K562 (cell line): ENCODE measurements around the gene RCSD1. TPM values are rescaled to one million over a fixed set of nuclear protein-coding genes. Genes with fewer than 3 reads are reported as not detected.

ENCODE experiments used
- ATAC-seq: fragments of 200-7000 bp; cut with Tn5 transposase; 3 replicates; pipeline ENCODE4 v1.9.1; 2020; ENCODE audit warnings: moderate library complexity
- BruUV-seq: library from RNA; stranded (reverse); fragments of 400-500 nt; replicated peaks from 2 replicates; lab custom pipeline; 2021; lab: Mats Ljungman, UMichigan
- CTCF ChIA-PET: fragments of 300-600 bp; formaldehyde crosslinking; extraction: SDS; loops from one replicate; lab custom pipeline; 2021; ENCODE audit warnings: low intra/inter-chr PET ratio; lab: Yijun Ruan, JAX
- POLR2A ChIA-PET: fragments of 300-600, 350-650 bp; sonication (Branson Sonifier 250); formaldehyde crosslinking; extraction: SDS; loops from one replicate; lab custom pipeline; 2021; ENCODE audit warnings: antibody characterized with exemption, inconsistent platforms; lab: Yijun Ruan, JAX
- DNase-seq, 4 experiments: peaks; one replicate each; pipeline versions ENCODE4 v3.0.0 to v3.0.0-alpha.2; 2011 to 2018; ENCODE audit warnings: low spot score in 3 of 4, mixed read lengths in 3 of 4; ENCODE audit errors: extremely low read depth in 1 of 4
- FAIRE-seq: peaks from 2 replicates; lab custom pipeline; 2011; peaks lifted over from hg19 to GRCh38; lab: Jason Lieb, UNC
- H2AFZ ChIP-seq: 2 replicates; pipeline ENCODE4 v1.6.0; 2011; ENCODE audit warnings: low read depth, low read length, control low read depth, inconsistent platforms
- H3K27ac ChIP-seq: fragments of 200-600 bp; 3 replicates; pipeline ENCODE4 v1.8.0; 2011; ENCODE audit warnings: low read depth, mild to moderate bottlenecking, control low read depth, inconsistent platforms, low read length, moderate library complexity, mixed read lengths; ENCODE audit errors: extremely low read depth
- H3K27me3 ChIP-seq, 2 experiments: fragments of 300-600 bp in 1 of 2; 2 replicates in 1 of 2; 3 replicates in 1 of 2; pipeline versions ENCODE4 v1.6.0 to v1.8.0; 2011; ENCODE audit warnings: inconsistent platforms in 2 of 2, low read length in 2 of 2, mild to moderate bottlenecking in 1 of 2, mixed read lengths in 1 of 2, moderate library complexity in 1 of 2; ENCODE audit not compliant: control insufficient read depth in 2 of 2, insufficient read depth in 2 of 2
- H3K36me3 ChIP-seq: fragments of 300-600 bp; 3 replicates; pipeline ENCODE4 v1.8.0; 2011; ENCODE audit warnings: mild to moderate bottlenecking, low read length, inconsistent platforms; ENCODE audit not compliant: control insufficient read depth, insufficient read depth
- H3K4me1 ChIP-seq, 2 experiments: fragments of 200-600 bp in 1 of 2; replicated peaks in 1 of 2; 2 replicates in 1 of 2; 3 replicates in 1 of 2; pipeline versions ENCODE4 v1.5.1 to v1.8.0; 2011; ENCODE audit warnings: inconsistent platforms in 2 of 2, low read length in 2 of 2, mild to moderate bottlenecking in 1 of 2, mixed read lengths in 1 of 2, moderate library complexity in 1 of 2; ENCODE audit not compliant: control insufficient read depth in 2 of 2, insufficient read depth in 2 of 2
- H3K4me2 ChIP-seq: 2 replicates; pipeline ENCODE4 v1.6.1; 2011; ENCODE audit warnings: low read length, control low read depth, inconsistent platforms, mixed read lengths; ENCODE audit not compliant: insufficient read depth
- H3K4me3 ChIP-seq: fragments of 200-600 bp; sonication (generic), shearing (Covaris generic); 2 replicates; pipeline ENCODE4 v1.5.1; 2016; ENCODE audit warnings: control low read depth, inconsistent platforms
- H3K79me2 ChIP-seq: fragments of 200-600 bp; 3 replicates; pipeline ENCODE4 v1.8.0; 2011; ENCODE audit warnings: low read length, inconsistent platforms; ENCODE audit not compliant: control insufficient read depth, insufficient read depth
- H3K9ac ChIP-seq, 2 experiments: 2 replicates each; pipeline versions ENCODE4 v1.6.0 to v1.6.1; 2011; ENCODE audit warnings: low read depth in 2 of 2, low read length in 2 of 2, control low read depth in 1 of 2, inconsistent platforms in 1 of 2, mild to moderate bottlenecking in 1 of 2, mixed read lengths in 1 of 2; ENCODE audit not compliant: insufficient read depth in 1 of 2
- H3K9me1 ChIP-seq: one replicate; pipeline ENCODE4 v1.6.0; 2011; ENCODE audit warnings: inconsistent platforms, mild to moderate bottlenecking, low read length, moderate library complexity; ENCODE audit not compliant: control insufficient read depth, insufficient read depth
- H3K9me3 ChIP-seq: replicated peaks from 2 replicates; pipeline ENCODE4 v1.5.1; 2011; ENCODE audit warnings: low read depth, low read length, inconsistent platforms; ENCODE audit not compliant: control insufficient read depth, insufficient read depth
- H4K20me1 ChIP-seq: replicated peaks from 2 replicates; pipeline ENCODE4 v1.6.1; 2011; ENCODE audit warnings: low read length, inconsistent platforms, mixed read lengths; ENCODE audit not compliant: control insufficient read depth, insufficient read depth
- ARID1B ChIP-seq: fragments of 450-650 bp; IDR thresholded peaks from 2 replicates; pipeline ENCODE4 v1.6.1; 2016; ENCODE audit warnings: antibody characterized with exemption, mild to moderate bottlenecking, inconsistent platforms
- FOSL1 ChIP-seq: fragments of 200-800 bp; sonication (Bioruptor generic); conservative IDR thresholded peaks from 2 replicates; pipeline ENCODE4 v1.6.1; 2016; ENCODE audit warnings: missing genetic modification characterization, missing compliant biosample characterization
- FOXA3 ChIP-seq, 2 experiments: fragments of 450-650 bp in 1 of 2; sonication (generic) in 1 of 2; formaldehyde crosslinking; IDR thresholded peaks in 1 of 2; conservative IDR thresholded peaks in 1 of 2; 2 replicates each; pipeline versions ENCODE4 v1.4.0 to v1.8.0; 2020 to 2022; ENCODE audit warnings: mild to moderate bottlenecking in 2 of 2, missing genetic modification reagents in 1 of 2
- GATA2 ChIP-seq: sonication (generic); formaldehyde crosslinking; IDR thresholded peaks from 2 replicates; pipeline ENCODE4 v1.4.0; 2020; ENCODE audit warnings: mild to moderate bottlenecking, missing genetic modification reagents
- GTF3C2 ChIP-seq: IDR thresholded peaks from 3 replicates; pipeline ENCODE4 v1.6.1; 2011; ENCODE audit warnings: borderline replicate concordance, mild to moderate bottlenecking, moderate library complexity; ENCODE audit not compliant: insufficient read length; ENCODE audit errors: extremely low read depth
- ID3 ChIP-seq, 2 experiments: fragments of 250-450 bp in 1 of 2; fragments of 450-650 bp in 1 of 2; sonication (Bioruptor Pico) in 1 of 2; IDR thresholded peaks; 2 replicates each; pipeline versions ENCODE4 v1.6.1 to v1.8.0; 2016 to 2021; ENCODE audit warnings: mild to moderate bottlenecking in 2 of 2, moderate library complexity in 2 of 2, missing compliant biosample characterization in 1 of 2, missing genetic modification characterization in 1 of 2
- MLLT1 ChIP-seq, 2 experiments: fragments of 450-650 bp; IDR thresholded peaks; 2 replicates each; pipeline ENCODE4 v1.6.1; 2016
- NR4A1 ChIP-seq, 2 experiments: fragments of 250-450 bp in 1 of 2; fragments of 450-650 bp in 1 of 2; sonication (Bioruptor Pico) in 1 of 2; IDR thresholded peaks; 2 replicates each; pipeline versions ENCODE4 v1.4.0 to v1.6.1; 2016 to 2020; ENCODE audit warnings: mild to moderate bottlenecking in 2 of 2, missing compliant biosample characterization in 1 of 2, missing genetic modification characterization in 1 of 2, moderate library complexity in 1 of 2
- SREBF2 ChIP-seq: sonication (generic); formaldehyde crosslinking; IDR thresholded peaks from 2 replicates; pipeline ENCODE4 v1.4.0; 2020; ENCODE audit warnings: mild to moderate bottlenecking, missing genetic modification reagents
- TSHZ1 ChIP-seq: fragments of 250-450 bp; sonication (Bioruptor Pico); IDR thresholded peaks from 2 replicates; pipeline ENCODE4 v1.4.0; 2020; ENCODE audit warnings: mild to moderate bottlenecking, moderate library complexity
- ZNF23 ChIP-seq: fragments of 250-450 bp; sonication (Bioruptor Pico); IDR thresholded peaks from 2 replicates; pipeline ENCODE4 v1.4.0; 2020; ENCODE audit warnings: mild to moderate bottlenecking
- WGBS: fragments of 100-300 bp; shearing (Covaris generic); methylation state at CpG from one replicate; pipeline ENCODE4 v1.1.6; 2016; ENCODE audit warnings: low coverage, mixed read lengths; ENCODE audit not compliant: insufficient coverage; ENCODE audit errors: missing lambda C conversion rate; 5-methylcytosine and 5-hydroxymethylcytosine counted together
- in situ Hi-C: fragments of 300-500 bp; cut with MboI; formaldehyde crosslinking; loops from 4 replicates; pipeline ENCODE4 v1.15.0; 2018; ENCODE audit warnings: inconsistent platforms, mixed read lengths
- intact Hi-C: fragments of 100-400 bp; cut with micrococcal nuclease; formaldehyde crosslinking; loops from 2 replicates; pipeline ENCODE4 v1.14.2; 2022
- polyA plus RNA-seq, 8 experiments: library from polyadenylated mRNA; depleted of rRNA in 4 of 8; stranded (reverse) in 5 of 8; unstranded in 3 of 8; fragments of >200 nt; fragmentation: Nextera tagmentation in 2 of 8; fragmentation: Illumina TruSeq in 1 of 8; extraction: Ambion mirVana in 2 of 8; extraction: Trizol in 1 of 8; gene quantifications; 2 replicates each; pipeline versions ENCODE4 v1.2.1 to v1.2.3, GENCODE V29; 2011 to 2014; ENCODE audit warnings: inconsistent platforms in 1 of 8, missing spikeins in 1 of 8
- total RNA-seq, 7 experiments: library from RNA; depleted of rRNA in 6 of 7; stranded (reverse); fragments of >200 nt in 6 of 7; fragmentation: Illumina TruSeq in 2 of 7; extraction: Trizol in 2 of 7; gene quantifications; 2 replicates each; pipeline versions ENCODE4 v1.2.1 to v1.2.3, GENCODE V29; 2011 to 2021; ENCODE audit warnings: low replicate concordance in 1 of 7

The RCSD1 gene
- total and polyA plus RNA-seq, 9 of the 15 experiments (the other 6 are each of a cell fraction or from before 2014, with no cell fraction given), result 7.8 to 69.8 (median 45.3) TPM

- Histone ChIP-seq H3K4me2 (peak overlapping the region; percentile 5; the same call in 1 of the 2 replicates), H4K20me1 (peaks cover 8% of the 10 kb centered on the region), H3K27me3 (no peaks in the 10 kb centered on the region), H2AFZ (no peak overlapping the region), H3K4me3 (no peak overlapping the region), H3K9me1 (no peaks in the 10 kb centered on the region), H3K9me3 (no peaks in the 10 kb centered on the region), H3K27ac (peak overlapping the region; percentile 20; the same call in 1 of the 3 replicates), H3K9ac (no peak overlapping the region), H3K4me1 (peaks cover 17 to 24% of the 10 kb centered on the region in 2 experiments), H3K36me3 (peaks cover 29% of the 10 kb centered on the region), H3K79me2 (peaks cover 20% of the 10 kb centered on the region; the same call in 2 of the 3 replicates)
- WGBS, result 22% methylated on average over 10 of the region's 10 CpGs
- CTCF ChIA-PET, result no interaction called here
- in situ Hi-C loops, result no loop called here
- ATAC-seq (peak; percentile 20), DNase-seq (no peak), FAIRE-seq (peak; percentile 32)
- intact Hi-C loops, result no loop called here
- POLR2A ChIA-PET, result no interaction called here
- BruUV-seq, result no TSS peak
- TF ChIP-seq MLLT1 (IDR thresholded peaks at IDR 0.05) (peak in 1 of 2 experiments; percentile 86; a peak in 2 of 4 replicates), SREBF2 (CRISPR knock-in tag) (no peak), ZNF23 (CRISPR knock-in tag) (no peak), ID3 (CRISPR knock-in tag; IDR thresholded peaks at IDR 0.05) (no peak), ID3 (tag; IDR thresholded peaks at IDR 0.05) (peak; percentile 45; the same call in 1 of the 2 replicates), FOXA3 (CRISPR knock-in tag; conservative IDR thresholded peaks at IDR 0.05 in 1 of 2, IDR thresholded peaks at IDR 0.05 in 1 of 2) (no peak), TSHZ1 (CRISPR knock-in tag) (no peak), NR4A1 (CRISPR knock-in tag; IDR thresholded peaks at IDR 0.05) (no peak), NR4A1 (tag; IDR thresholded peaks at IDR 0.05) (no peak), FOSL1 (tag) (peak; percentile 78), ARID1B (peak; percentile 61; the same call in 1 of the 2 replicates), GTF3C2 (no peak), GATA2 (CRISPR knock-in tag) (no peak)
These were observed 28.7 kb downstream of the RCSD1 start for GRCh38 chr1:167658574-167659328.
